PC-3 (cell line): ENCODE results near the gene MLLT10. TPM values are rescaled to one million over a fixed set of nuclear protein-coding genes. Genes with fewer than 3 reads are reported as not detected.

Experiments
- ATAC-seq: fragments of 200-7000 bp; cut with Tn5 transposase; 2 replicates; pipeline ENCODE4 v1.9.1; 2020; ENCODE audit warnings: mild to moderate bottlenecking, moderate library complexity
- BruUV-seq: library from RNA; stranded (reverse); fragments of 400-500 nt; replicated peaks from 2 replicates; lab custom pipeline; 2021; lab: Mats Ljungman, UMichigan
- CTCF ChIA-PET: fragments of 300-600 bp; sonication (Branson Sonifier 250); formaldehyde crosslinking; loops from one replicate; lab custom pipeline; 2022; ENCODE audit warnings: antibody characterized with exemption; lab: Charles Lee
- POLR2A ChIA-PET: fragments of 300-600 bp; sonication (Branson Sonifier 250); formaldehyde crosslinking; loops from one replicate; lab custom pipeline; 2022; ENCODE audit warnings: antibody characterized with exemption; ENCODE audit not compliant: unreplicated experiment; lab: Charles Lee
- DNase-seq: peaks from one replicate; pipeline ENCODE4 v3.0.0-alpha.2; 2015
- H2AFZ ChIP-seq: fragments of 300-600 bp; sonication (generic); 2 replicates; pipeline ENCODE4 v1.6.0; 2016; ENCODE audit warnings: antibody characterized with exemption, low read length
- H3F3A ChIP-seq: fragments of 300-600 bp; sonication (generic); one replicate; pipeline ENCODE4 v1.6.0; 2017; ENCODE audit warnings: antibody characterized with exemption, low read length, control low read depth, mild to moderate bottlenecking; ENCODE audit not compliant: unreplicated experiment
- H3K27ac ChIP-seq: fragments of 300-600 bp; sonication (generic); 2 replicates; pipeline ENCODE4 v1.5.1; 2016; ENCODE audit warnings: mild to moderate bottlenecking, low read length
- H3K27me3 ChIP-seq: fragments of 300-600 bp; sonication (generic); 2 replicates; pipeline ENCODE4 v1.6.1; 2016; ENCODE audit warnings: low read length, mixed read lengths
- H3K36me3 ChIP-seq: fragments of 300-600 bp; sonication (generic); 2 replicates; pipeline ENCODE4 v1.6.1; 2016; ENCODE audit warnings: low read depth, mixed run types, low read length, mixed read lengths
- H3K4me1 ChIP-seq: fragments of 300-600 bp; sonication (generic); 2 replicates; pipeline ENCODE4 v1.5.1; 2016; ENCODE audit warnings: low read length; ENCODE audit not compliant: insufficient read depth
- H3K4me2 ChIP-seq: fragments of 300-600 bp; sonication (generic); 2 replicates; pipeline ENCODE4 v1.6.0; 2016; ENCODE audit warnings: low read length
- H3K4me3 ChIP-seq: fragments of 300-600 bp; sonication (generic); 2 replicates; pipeline ENCODE4 v1.5.1; 2016; ENCODE audit warnings: mild to moderate bottlenecking, low read length, mixed read lengths
- H3K79me2 ChIP-seq: fragments of 300-600 bp; sonication (generic); 2 replicates; pipeline ENCODE4 v1.6.1; 2017; ENCODE audit warnings: low read length, mixed read lengths
- H3K9ac ChIP-seq: fragments of 300-600 bp; sonication (generic); 2 replicates; pipeline ENCODE4 v1.6.0; 2016; ENCODE audit warnings: mild to moderate bottlenecking, low read length
- H3K9me2 ChIP-seq: fragments of 300-600 bp; sonication (generic); replicated peaks from 2 replicates; pipeline ENCODE4 v1.6.1; 2016; ENCODE audit warnings: mixed run types, low read length, mixed read lengths
- H3K9me3 ChIP-seq: fragments of 300-600 bp; sonication (generic); 2 replicates; pipeline ENCODE4 v1.6.1; 2016; ENCODE audit warnings: low read length, mixed read lengths
- H4K20me1 ChIP-seq: fragments of 300-600 bp; sonication (generic); 2 replicates; pipeline ENCODE4 v1.6.1; 2016; ENCODE audit warnings: low read length, mixed read lengths
- CTCF ChIP-seq: fragments of 300-600 bp; sonication (generic); conservative IDR thresholded peaks from 2 replicates; pipeline ENCODE4 v1.5.1; 2017; ENCODE audit warnings: antibody characterized with exemption, low read depth, mild to moderate bottlenecking, low read length
- EZH2 ChIP-seq: fragments of 300-600 bp; sonication (generic); IDR thresholded peaks from one replicate; pipeline ENCODE4 v1.6.1; 2017; ENCODE audit warnings: antibody characterized with exemption, mild to moderate bottlenecking, low read length; ENCODE audit not compliant: unreplicated experiment
- EZH2phosphoT487 ChIP-seq: fragments of 300-600 bp; sonication (generic); IDR thresholded peaks from 2 replicates; pipeline ENCODE4 v1.6.1; 2018; ENCODE audit warnings: mild to moderate bottlenecking, antibody characterized with exemption, low read length, borderline replicate concordance
- intact Hi-C: fragments of 100-400 bp; cut with micrococcal nuclease; formaldehyde crosslinking; loops from 2 replicates; pipeline ENCODE4 v1.9.0; 2023
- total RNA-seq: library from RNA; depleted of rRNA; stranded (reverse); fragments of >200 nt; gene quantifications from 2 replicates; pipeline ENCODE4 v1.2.3, GENCODE V29; 2014

The MLLT10 gene
- total RNA-seq, 1 experiment from 2014 or later, result 32.5 TPM

GRCh38 chr10:21495002-21495751, 38.9 kb upstream of the MLLT10 start:
- peak overlapping the region; percentile 65; the same call in 1 of the 2 replicates for H3K9ac ChIP-seq
- 0 out of 2 replicates have a peak, but pooled peaks have one; percentile 2 for ATAC-seq
- ChIA-PET POLR2A (no interaction called here), CTCF (interaction anchor here (1.2 kb wide), 1 partner anchor 21 kb away, joined by 3 read pairs; no protein-coding TSS in a partner anchor)
- H4K20me1 ChIP-seq, result no peaks in the 10 kb centered on the region
- H3K79me2 ChIP-seq, result no peaks in the 10 kb centered on the region
- no peaks in the 10 kb centered on the region for H3K9me3 ChIP-seq
- peak overlapping the region; percentile 87 for H3K4me2 ChIP-seq
- no peak for DNase-seq
- TF ChIP-seq EZH2phosphoT487 (no peak), CTCF (no peak), EZH2 (no peak)
- H3K27ac ChIP-seq, result no peak overlapping the region
- H2AFZ ChIP-seq, result peak overlapping the region; percentile 87
- H3K27me3 ChIP-seq, result no peaks in the 10 kb centered on the region
- H3K36me3 ChIP-seq, result no peaks in the 10 kb centered on the region
- H3K4me1 ChIP-seq, result no peaks in the 10 kb centered on the region; the same call in 1 of the 2 replicates
- intact Hi-C loops, result loop anchor here (2.0 to 10.0 kb wide), 5 partner anchors 160 to 420 kb away; no protein-coding TSS in a partner anchor
- no peaks in the 10 kb centered on the region for H3K9me2 ChIP-seq
- no peaks in the 10 kb centered on the region for H3F3A ChIP-seq
- no TSS peak for BruUV-seq
- peak overlapping the region; percentile 93 for H3K4me3 ChIP-seq

DNA sequence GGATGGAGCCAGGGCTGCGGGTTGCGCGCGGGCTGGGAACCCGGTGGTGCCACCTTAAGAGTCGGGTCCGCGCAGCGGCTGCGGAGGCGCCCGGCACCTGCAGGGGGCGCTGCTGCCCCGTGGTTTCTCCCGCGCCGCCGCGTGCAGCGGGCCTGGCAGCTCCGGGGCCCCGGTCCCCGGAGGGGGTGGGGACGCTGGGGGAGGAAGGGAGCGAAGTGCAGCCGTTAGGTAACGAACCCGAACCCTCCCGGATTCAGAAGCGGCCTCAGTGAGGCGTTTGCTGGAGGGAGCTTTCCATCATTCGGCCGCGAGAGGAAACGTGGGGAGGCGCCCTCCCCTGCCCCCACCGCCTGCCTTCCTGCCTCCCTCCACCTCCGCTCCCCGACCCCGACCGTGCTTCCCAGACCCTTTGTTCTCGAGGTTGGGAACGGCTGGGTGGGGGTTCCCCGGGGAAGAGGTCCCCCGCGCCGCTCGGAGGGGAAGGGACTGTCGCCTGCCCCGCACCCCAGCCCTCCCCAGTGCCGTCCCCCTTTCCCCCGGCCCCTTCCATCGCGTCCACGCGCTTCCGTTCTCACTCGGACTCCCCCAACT, 38.2 kb upstream of the MLLT10 start:
- no peaks in the 10 kb centered on the region for H3K27me3 ChIP-seq
- H3K36me3 ChIP-seq, result no peaks in the 10 kb centered on the region
- H3K79me2 ChIP-seq, result no peaks in the 10 kb centered on the region
- no peaks in the 10 kb centered on the region for H4K20me1 ChIP-seq
- peak overlapping the region; percentile 93 for H3K4me3 ChIP-seq
- H3K4me1 ChIP-seq, result no peaks in the 10 kb centered on the region; the same call in 1 of the 2 replicates
- peak overlapping the region; percentile 21; the same call in 1 of the 2 replicates for H3K27ac ChIP-seq
- H3F3A ChIP-seq, result no peaks in the 10 kb centered on the region
- TF ChIP-seq CTCF, result peak; percentile 84
- TF ChIP-seq EZH2, result no peak
- intact Hi-C loops, result loop anchor here (2.0 to 10.0 kb wide), 6 partner anchors 161 to 457 kb away; no protein-coding TSS in a partner anchor
- peak overlapping the region; percentile 87 for H2AFZ ChIP-seq
- peak overlapping the region; percentile 87 for H3K4me2 ChIP-seq
- H3K9ac ChIP-seq, result peak overlapping the region; percentile 65
- DNase-seq (peak; percentile 89), ATAC-seq (peak; percentile 63)
- CTCF ChIA-PET, result interaction anchor here (1.2 to 1.5 kb wide), 3 partner anchors 21 to 417 kb away, joined by 3 to 14 read pairs (median 3); no protein-coding TSS in a partner anchor
- H3K9me3 ChIP-seq, result no peaks in the 10 kb centered on the region
- no peaks in the 10 kb centered on the region for H3K9me2 ChIP-seq
- POLR2A ChIA-PET, result no interaction called here
- BruUV-seq, result no TSS peak
